Esophagus muscularis mucosa (tissue), 4 donors: ENCODE results near the gene ITGA2B. TPM values are rescaled to one million over a fixed set of nuclear protein-coding genes. Genes with fewer than 3 reads are reported as not detected.
A peak's percentile ranks its signal among the peaks of the same experiment; 100 is the strongest.

Experiments used
- DNase-seq: peaks from one replicate; pipeline ENCODE4 v3.0.0-alpha.2; 2017; ENCODE audit errors: extremely low spot score
- H3K27ac ChIP-seq, 4 donors: fragments of 200-600 bp; sonication (generic); replicated peaks in 1 of 4; 1 replicate in 3 of 4; 2 replicates in 1 of 4; pipeline ENCODE4 v1.5.1; 2016 to 2019; ENCODE audit warnings: mild to moderate bottlenecking in 1 of 4
- H3K27me3 ChIP-seq, 4 donors: fragments of 200-600 bp; sonication (generic); one replicate each; pipeline versions ENCODE4 v1.5.1 to v1.6.0; 2016 to 2019
- H3K36me3 ChIP-seq, 4 donors: fragments of 200-600 bp; sonication (generic); one replicate each; pipeline ENCODE4 v1.5.1; 2016 to 2019
- H3K4me1 ChIP-seq, 4 donors: fragments of 200-600 bp; sonication (generic); one replicate each; pipeline ENCODE4 v1.5.1; 2016 to 2019
- H3K4me3 ChIP-seq, 4 donors: fragments of 200-600 bp; sonication (generic); 1 replicate in 2 of 4; 2 replicates in 2 of 4; pipeline ENCODE4 v1.5.1; 2016 to 2019; ENCODE audit warnings: mild to moderate bottlenecking in 4 of 4, moderate library complexity in 1 of 4
- H3K9me3 ChIP-seq, 4 donors: fragments of 200-600 bp; sonication (generic); 1 replicate in 3 of 4; 2 replicates in 1 of 4; pipeline ENCODE4 v1.5.1; 2016 to 2019
- EP300 ChIP-seq: sonication (generic); formaldehyde crosslinking; IDR thresholded peaks from one replicate; pipeline ENCODE4 v1.6.1; 2017; ENCODE audit warnings: antibody characterized with exemption
- POLR2A ChIP-seq: fragments of 450-650 bp; IDR thresholded peaks from one replicate; pipeline ENCODE4 v1.6.1; 2017; ENCODE audit warnings: antibody characterized with exemption, moderate library complexity, mild to moderate bottlenecking, low read depth
- POLR2AphosphoS5 ChIP-seq, 2 donors: sonication (generic); formaldehyde crosslinking; IDR thresholded peaks; one replicate each; pipeline ENCODE4 v1.6.1; 2017; ENCODE audit warnings: antibody characterized with exemption in 2 of 2
- WGBS: methylation state at CpG from one replicate; pipeline ENCODE4 v1.1.5; 2018; 5-methylcytosine and 5-hydroxymethylcytosine counted together
- intact Hi-C: fragments of 100-400 bp; cut with DNase I; formaldehyde crosslinking; loops from one replicate; pipeline ENCODE4 v1.15.1; 2023
- total RNA-seq, 4 donors: library from RNA; depleted of rRNA; stranded (reverse); fragments of >200 nt; gene quantifications; one replicate each; pipeline versions ENCODE4 v1.1.0 to v1.2.1, GENCODE V29; 2016
- TF ChIP-seq, protein P1 (sequence below), 3 experiments: fragments of 200-600 bp in 2 of 3; fragments of 450-650 bp in 1 of 3; sonication (generic) in 2 of 3; IDR thresholded peaks; one replicate each; pipeline ENCODE4 v1.5.1; 2017 to 2019; ENCODE audit warnings: antibody characterized with exemption in 3 of 3, mild to moderate bottlenecking in 2 of 3, moderate library complexity in 1 of 3

Gene ITGA2B
- total RNA-seq, 4 donors from 2014 or later: 0.42 to 1.7 (median 1.0) TPM

DNA sequence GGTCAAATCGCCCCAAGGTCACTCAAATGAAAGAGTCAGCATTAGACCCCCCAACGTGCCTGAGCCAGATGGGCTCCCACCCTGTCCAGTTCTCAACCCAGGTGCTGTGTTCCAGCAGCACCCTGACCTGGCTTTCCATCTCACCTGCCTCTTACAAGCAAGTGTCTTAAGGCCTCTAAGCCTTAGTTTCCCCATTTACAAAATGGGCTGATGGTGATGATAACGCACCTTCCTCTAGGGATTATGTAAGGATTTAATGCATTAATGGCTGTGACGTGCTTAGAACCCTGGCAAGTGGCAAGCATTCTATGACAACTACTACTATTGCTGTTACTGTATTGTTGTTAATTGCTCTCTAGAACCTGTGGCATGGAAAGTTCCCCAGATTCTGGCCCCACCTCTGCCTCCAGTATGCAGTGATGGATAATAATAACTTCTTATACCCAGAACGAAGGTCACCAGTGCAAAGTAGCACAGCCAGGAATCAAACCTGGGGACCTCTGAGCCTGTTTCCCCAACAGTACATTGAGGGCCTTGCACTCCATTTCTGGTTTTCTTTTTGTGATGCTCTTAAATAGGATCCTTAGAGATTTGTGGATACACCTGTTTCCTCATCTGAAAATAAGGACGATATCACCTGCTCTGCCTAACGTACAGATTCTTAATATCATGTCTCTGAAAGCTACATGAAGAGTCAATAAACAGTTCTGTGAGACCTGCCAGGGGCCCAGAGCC, 61.6 kb downstream of the ITGA2B start:
- no peak overlapping the region for H3K4me3 ChIP-seq
- intact Hi-C loops: loop anchor here (2.0 kb wide), 1 partner anchor 117 kb away; no protein-coding TSS in a partner anchor
- no peaks in the 10 kb centered on the region for H3K9me3 ChIP-seq
- no peak for DNase-seq
- H3K27me3 ChIP-seq: no peaks in the 10 kb centered on the region
- peaks cover 27 to 44% (median 38%) of the 10 kb centered on the region in 4 donors for H3K4me1 ChIP-seq
- peaks cover 0 to 1% (median 0%) of the 10 kb centered on the region in 4 donors for H3K36me3 ChIP-seq
- no peak overlapping the region for H3K27ac ChIP-seq
- WGBS: 77% methylated on average over 7 of the region's 7 CpGs
- TF ChIP-seq EP300 (no peak), POLR2AphosphoS5 (IDR thresholded peaks at IDR 0.05) (no peak), POLR2A (no peak)
- TF ChIP-seq, protein P1, sequence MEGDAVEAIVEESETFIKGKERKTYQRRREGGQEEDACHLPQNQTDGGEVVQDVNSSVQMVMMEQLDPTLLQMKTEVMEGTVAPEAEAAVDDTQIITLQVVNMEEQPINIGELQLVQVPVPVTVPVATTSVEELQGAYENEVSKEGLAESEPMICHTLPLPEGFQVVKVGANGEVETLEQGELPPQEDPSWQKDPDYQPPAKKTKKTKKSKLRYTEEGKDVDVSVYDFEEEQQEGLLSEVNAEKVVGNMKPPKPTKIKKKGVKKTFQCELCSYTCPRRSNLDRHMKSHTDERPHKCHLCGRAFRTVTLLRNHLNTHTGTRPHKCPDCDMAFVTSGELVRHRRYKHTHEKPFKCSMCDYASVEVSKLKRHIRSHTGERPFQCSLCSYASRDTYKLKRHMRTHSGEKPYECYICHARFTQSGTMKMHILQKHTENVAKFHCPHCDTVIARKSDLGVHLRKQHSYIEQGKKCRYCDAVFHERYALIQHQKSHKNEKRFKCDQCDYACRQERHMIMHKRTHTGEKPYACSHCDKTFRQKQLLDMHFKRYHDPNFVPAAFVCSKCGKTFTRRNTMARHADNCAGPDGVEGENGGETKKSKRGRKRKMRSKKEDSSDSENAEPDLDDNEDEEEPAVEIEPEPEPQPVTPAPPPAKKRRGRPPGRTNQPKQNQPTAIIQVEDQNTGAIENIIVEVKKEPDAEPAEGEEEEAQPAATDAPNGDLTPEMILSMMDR (IDR thresholded peaks at IDR 0.05): no peak

DNA sequence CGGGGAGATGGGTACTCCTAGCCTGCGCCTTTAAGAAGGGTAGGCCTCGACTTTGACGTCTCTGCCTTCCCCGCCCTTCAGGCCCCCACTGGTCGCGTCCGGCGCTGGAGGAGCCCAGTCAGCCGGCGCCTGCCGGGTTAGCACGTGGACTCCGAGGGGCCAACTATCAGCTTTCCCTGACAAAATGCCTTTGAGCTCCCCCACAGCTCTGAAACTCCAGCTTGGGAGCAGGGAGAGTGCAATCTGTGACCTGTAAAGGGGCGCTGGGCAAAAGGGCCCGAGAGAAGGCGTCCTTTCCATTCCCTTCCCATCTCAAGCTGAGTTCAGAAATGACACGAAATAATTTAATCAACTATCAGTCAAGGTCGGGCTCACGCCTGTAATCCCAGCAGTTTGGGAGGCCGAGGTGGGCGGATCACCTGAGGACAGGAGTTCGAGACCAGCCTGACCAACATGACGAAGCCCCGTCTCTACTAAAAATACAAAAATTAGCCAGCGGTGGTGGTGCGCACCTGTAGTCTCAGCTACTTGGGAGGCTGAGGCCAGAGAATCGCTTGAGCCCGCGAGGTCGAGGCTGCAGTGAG, 62.5 kb downstream of the ITGA2B start:
- Histone ChIP-seq H3K4me3 (peak overlapping the region; percentile 80 to 100 (median 98)), H3K36me3 (peaks cover 0 to 10% (median 7%) of the 10 kb centered on the region in 4 donors), H3K9me3 (no peaks in the 10 kb centered on the region), H3K4me1 (peaks cover 27 to 49% (median 46%) of the 10 kb centered on the region in 4 donors), H3K27ac (peak overlapping the region; percentile 90 to 96 (median 94)), H3K27me3 (no peaks in the 10 kb centered on the region)
- peak; percentile 68 to 93 for TF ChIP-seq POLR2AphosphoS5 (IDR thresholded peaks at IDR 0.05)
- TF ChIP-seq POLR2A: no peak
- TF ChIP-seq, protein P1 (IDR thresholded peaks at IDR 0.05): peak in 1 of 3 experiments; percentile 51
- WGBS: 23% methylated on average over 31 of the region's 31 CpGs
- intact Hi-C loops: no loop called here
- DNase-seq: peak; percentile 99

DNA sequence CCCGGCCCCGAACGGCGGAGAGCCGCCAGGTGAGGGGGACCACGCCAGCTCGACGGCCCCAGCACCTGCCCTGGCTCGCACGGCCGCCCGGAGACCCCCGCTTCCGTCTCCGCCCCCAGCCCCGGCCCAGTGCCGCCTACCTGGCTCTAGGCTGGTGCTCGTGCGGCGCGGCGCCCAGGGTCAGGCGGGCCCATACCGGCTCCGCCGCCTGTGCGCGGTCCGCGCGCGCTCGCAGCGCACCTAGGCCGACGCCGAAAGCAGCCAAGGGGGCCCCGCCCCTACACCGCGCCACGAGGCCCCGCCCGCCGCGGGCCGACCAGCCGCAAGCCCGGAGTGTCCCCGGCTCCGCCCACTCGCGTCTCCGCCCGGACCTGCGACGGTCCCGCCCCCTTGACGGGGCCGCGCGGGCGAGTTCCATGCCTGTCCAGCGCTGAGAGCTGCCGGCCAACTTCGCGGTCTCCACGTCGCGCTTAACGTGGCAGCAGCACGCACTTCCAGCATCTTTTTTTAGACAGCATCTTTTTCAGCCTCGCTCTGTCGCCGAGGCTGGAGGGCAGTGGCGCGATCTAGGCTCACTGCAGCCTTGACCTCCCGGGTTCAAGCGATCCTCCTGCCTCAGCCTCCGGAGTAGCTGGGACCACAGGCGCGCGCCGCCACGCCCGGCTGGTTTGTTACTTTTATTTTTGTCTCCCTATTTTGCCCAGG, 64.7 kb downstream of the ITGA2B start, which contains the start of gene SLC25A39:
SLC25A39 (minus strand) TSS at position 253 of the 705 bp plus-strand sequence. CDS start 1,261 bp downstream, outside the sequence.
- intact Hi-C loops: loop anchor here (2.0 kb wide), 1 partner anchor 106 kb away; the partner anchor contains the start of gene UBTF
- 0% methylated on average over 15 of the region's 85 CpGs for WGBS

DNA sequence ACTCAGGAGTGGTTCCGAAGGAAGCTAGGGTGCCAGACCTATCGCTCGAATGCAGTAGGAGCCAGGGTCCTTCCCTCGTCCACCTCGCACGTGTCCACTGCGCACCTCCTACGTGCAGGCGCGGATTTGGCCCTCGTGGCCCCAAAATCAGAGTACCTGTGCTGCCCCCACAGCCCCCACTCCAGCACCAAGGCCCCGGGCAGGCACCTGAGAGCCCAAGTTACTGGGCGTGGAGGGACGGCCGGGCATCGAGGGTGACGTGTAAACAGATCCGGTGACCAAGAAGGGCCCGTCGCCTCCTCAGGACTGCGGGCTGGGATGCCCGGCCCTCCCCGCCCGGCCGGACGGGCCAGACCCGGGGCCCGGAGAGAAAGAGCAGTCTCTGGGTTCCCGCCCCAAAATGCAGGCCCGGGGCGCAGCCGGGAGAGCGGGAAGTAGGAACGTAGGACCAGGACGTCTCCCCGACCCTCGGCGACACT, 65.3 kb downstream of the ITGA2B start:
- WGBS: no CpG with 5 or more reads among the region's 38 CpGs
- H3K36me3 ChIP-seq: peaks cover 24 to 39% (median 35%) of the 10 kb centered on the region in 4 donors
- peak overlapping the region; percentile 90 to 96 (median 94) for H3K27ac ChIP-seq
- H3K27me3 ChIP-seq: no peaks in the 10 kb centered on the region
- H3K4me3 ChIP-seq: peak overlapping the region; percentile 80 to 100 (median 98)
- DNase-seq: no peak
- no peaks in the 10 kb centered on the region for H3K9me3 ChIP-seq
- H3K4me1 ChIP-seq: peaks cover 27 to 42% (median 41%) of the 10 kb centered on the region in 4 donors
- intact Hi-C loops: loop anchor here (2.0 kb wide), 1 partner anchor 105 kb away; the partner anchor contains the start of gene UBTF
- TF ChIP-seq POLR2AphosphoS5 (IDR thresholded peaks at IDR 0.05) (no peak), EP300 (no peak), POLR2A (no peak)
- TF ChIP-seq, protein P1 (IDR thresholded peaks at IDR 0.05): no peak

More for the DNA sequence above, 64.7 kb downstream of the ITGA2B start, which contains the start of gene SLC25A39:
- Histone ChIP-seq H3K27me3 (no peaks in the 10 kb centered on the region), H3K36me3 (peaks cover 21 to 33% (median 29%) of the 10 kb centered on the region in 4 donors), H3K27ac (peak within 1 kb of the TSS; percentile 90 to 96 (median 94)), H3K9me3 (no peaks in the 10 kb centered on the region), H3K4me1 (peaks cover 27 to 42% (median 41%) of the 10 kb centered on the region in 4 donors), H3K4me3 (peak within 1 kb of the TSS; percentile 80 to 100 (median 98))
- TF ChIP-seq EP300: no peak
- TF ChIP-seq, protein P1 (IDR thresholded peaks at IDR 0.05): peak in 1 of 3 experiments; percentile 34
- no peak for TF ChIP-seq POLR2A
- TF ChIP-seq POLR2AphosphoS5 (IDR thresholded peaks at IDR 0.05): peak; percentile 91 to 94
- peak; percentile 97 for DNase-seq
